ENCODE data around the gene ARHGAP31. TPM values are rescaled to one million over a fixed set of nuclear protein-coding genes. Genes with fewer than 3 reads are reported as not detected.
"Not testable (repeated sequence)": the region's sequence is repeated elsewhere in the genome, so short reads cannot be mapped to it uniquely, and the experiment has no call there.

Gene ARHGAP31
- total and polyA plus RNA-seq, 2 donors from 2014 or later, result 3.2 to 28.7 TPM

GRCh38 chr3:119365418-119365817 lies 71.2 kb downstream of the ARHGAP31 start:
- no peaks in the 10 kb centered on the region for H3K9me3 ChIP-seq (ENCODE audit: control insufficient read depth in 2 of 3, insufficient read depth in 1 of 3, low read length in 3 of 3)
- H3K9ac ChIP-seq (ENCODE audit: low read length in 3 of 3), result no peak overlapping the region
- H3K36me3 ChIP-seq (ENCODE audit: control insufficient read depth in 2 of 3, insufficient read depth in 3 of 3, low read length in 3 of 3), result no peaks in the 10 kb centered on the region
- DNase-seq (no peak), FAIRE-seq (no peak)
- no peaks in the 10 kb centered on the region for H3K27me3 ChIP-seq (ENCODE audit: control insufficient read depth, insufficient read depth, low read length)
- intact Hi-C loops (cut with DNase I), result no loop called here
- H3K4me3 ChIP-seq (ENCODE audit: low read length in 3 of 3), result no peak overlapping the region
- TF ChIP-seq, protein P1, sequence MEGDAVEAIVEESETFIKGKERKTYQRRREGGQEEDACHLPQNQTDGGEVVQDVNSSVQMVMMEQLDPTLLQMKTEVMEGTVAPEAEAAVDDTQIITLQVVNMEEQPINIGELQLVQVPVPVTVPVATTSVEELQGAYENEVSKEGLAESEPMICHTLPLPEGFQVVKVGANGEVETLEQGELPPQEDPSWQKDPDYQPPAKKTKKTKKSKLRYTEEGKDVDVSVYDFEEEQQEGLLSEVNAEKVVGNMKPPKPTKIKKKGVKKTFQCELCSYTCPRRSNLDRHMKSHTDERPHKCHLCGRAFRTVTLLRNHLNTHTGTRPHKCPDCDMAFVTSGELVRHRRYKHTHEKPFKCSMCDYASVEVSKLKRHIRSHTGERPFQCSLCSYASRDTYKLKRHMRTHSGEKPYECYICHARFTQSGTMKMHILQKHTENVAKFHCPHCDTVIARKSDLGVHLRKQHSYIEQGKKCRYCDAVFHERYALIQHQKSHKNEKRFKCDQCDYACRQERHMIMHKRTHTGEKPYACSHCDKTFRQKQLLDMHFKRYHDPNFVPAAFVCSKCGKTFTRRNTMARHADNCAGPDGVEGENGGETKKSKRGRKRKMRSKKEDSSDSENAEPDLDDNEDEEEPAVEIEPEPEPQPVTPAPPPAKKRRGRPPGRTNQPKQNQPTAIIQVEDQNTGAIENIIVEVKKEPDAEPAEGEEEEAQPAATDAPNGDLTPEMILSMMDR (IDR thresholded peaks at IDR 0.05; ENCODE audit: borderline replicate concordance, extremely low read depth, insufficient read depth), result no peak
- no peak overlapping the region for H3K27ac ChIP-seq (ENCODE audit: low read depth in 2 of 2, low read length in 2 of 2)
- peaks cover 0 to 4% (median 0%) of the 10 kb centered on the region in 3 donors for H3K4me1 ChIP-seq (ENCODE audit: control insufficient read depth in 2 of 3, insufficient read depth in 2 of 3, low read depth in 1 of 3, low read length in 3 of 3)

DNA sequence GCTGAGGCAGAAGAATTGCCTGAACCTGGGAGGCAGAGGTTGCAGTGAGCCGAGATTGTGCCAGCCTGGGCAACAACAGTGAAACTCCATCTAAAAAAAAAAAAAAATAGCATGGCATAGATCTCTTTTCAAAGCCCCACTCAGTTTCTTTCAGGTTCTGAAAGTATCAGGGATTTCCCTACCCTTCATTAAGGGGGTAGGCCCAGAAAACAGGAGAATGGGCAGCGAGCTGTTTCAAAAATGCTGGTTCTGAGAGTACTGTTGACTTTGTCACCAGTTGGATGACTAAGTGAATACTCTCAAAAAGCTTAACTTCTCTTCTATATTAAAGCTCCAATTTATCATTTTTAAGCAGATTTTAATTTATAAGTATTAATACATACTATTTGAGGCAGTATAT lies 72.8 kb downstream of the ARHGAP31 start:
- DNase-seq (no peak), FAIRE-seq (no peak)
- no peaks in the 10 kb centered on the region for H3K36me3 ChIP-seq (ENCODE audit: control insufficient read depth in 2 of 3, insufficient read depth in 3 of 3, low read length in 3 of 3)
- H3K27me3 ChIP-seq (ENCODE audit: control insufficient read depth, insufficient read depth, low read length), result no peaks in the 10 kb centered on the region
- H3K27ac ChIP-seq (ENCODE audit: low read depth in 2 of 2, low read length in 2 of 2), result no peak overlapping the region
- H3K9me3 ChIP-seq (ENCODE audit: control insufficient read depth in 2 of 3, insufficient read depth in 1 of 3, low read length in 3 of 3), result no peaks in the 10 kb centered on the region
- intact Hi-C loops (cut with DNase I), result no loop called here
- TF ChIP-seq, protein P1 (IDR thresholded peaks at IDR 0.05; ENCODE audit: borderline replicate concordance, extremely low read depth, insufficient read depth), result no peak
- H3K4me1 ChIP-seq (ENCODE audit: control insufficient read depth in 2 of 3, insufficient read depth in 2 of 3, low read depth in 1 of 3, low read length in 3 of 3), result no peaks in the 10 kb centered on the region
- H3K9ac ChIP-seq (ENCODE audit: low read length in 3 of 3), result no peak overlapping the region
- H3K4me3 ChIP-seq (ENCODE audit: low read length in 3 of 3), result no peak overlapping the region

DNA sequence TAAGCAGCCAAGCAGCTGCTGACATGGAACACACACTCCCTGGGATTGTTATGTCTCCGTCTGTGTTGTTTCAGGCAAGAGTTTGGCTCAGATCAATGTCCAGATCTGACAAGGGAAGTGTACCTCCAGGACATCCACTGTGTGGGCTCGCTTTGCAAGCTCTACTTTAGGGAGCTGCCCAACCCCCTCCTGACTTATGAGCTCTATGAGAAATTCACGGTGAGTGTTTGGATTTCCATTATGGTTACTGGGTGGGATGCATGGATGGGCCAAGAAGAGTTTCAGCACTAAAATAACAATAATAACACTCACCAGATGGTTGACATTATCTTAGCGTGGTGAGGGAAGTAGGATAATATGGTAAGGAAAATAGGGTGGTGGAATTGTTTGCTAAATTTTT lies 74.1 kb downstream of the ARHGAP31 start:
- Histone ChIP-seq H3K9ac (ENCODE audit: low read length in 3 of 3) (no peak overlapping the region), H3K4me1 (ENCODE audit: control insufficient read depth in 2 of 3, insufficient read depth in 2 of 3, low read depth in 1 of 3, low read length in 3 of 3) (no peaks in the 10 kb centered on the region), H3K27ac (ENCODE audit: low read depth in 2 of 2, low read length in 2 of 2) (no peak overlapping the region), H3K27me3 (ENCODE audit: control insufficient read depth, insufficient read depth, low read length) (no peaks in the 10 kb centered on the region), H3K36me3 (ENCODE audit: control insufficient read depth in 2 of 3, insufficient read depth in 3 of 3, low read length in 3 of 3) (no peaks in the 10 kb centered on the region), H3K9me3 (ENCODE audit: control insufficient read depth in 2 of 3, insufficient read depth in 1 of 3, low read length in 3 of 3) (no peaks in the 10 kb centered on the region), H3K4me3 (ENCODE audit: low read length in 3 of 3) (no peak overlapping the region)
- TF ChIP-seq, protein P1 (IDR thresholded peaks at IDR 0.05; ENCODE audit: borderline replicate concordance, extremely low read depth, insufficient read depth), result no peak
- FAIRE-seq (no peak), DNase-seq (no peak)
- intact Hi-C loops (cut with DNase I), result no loop called here

DNA sequence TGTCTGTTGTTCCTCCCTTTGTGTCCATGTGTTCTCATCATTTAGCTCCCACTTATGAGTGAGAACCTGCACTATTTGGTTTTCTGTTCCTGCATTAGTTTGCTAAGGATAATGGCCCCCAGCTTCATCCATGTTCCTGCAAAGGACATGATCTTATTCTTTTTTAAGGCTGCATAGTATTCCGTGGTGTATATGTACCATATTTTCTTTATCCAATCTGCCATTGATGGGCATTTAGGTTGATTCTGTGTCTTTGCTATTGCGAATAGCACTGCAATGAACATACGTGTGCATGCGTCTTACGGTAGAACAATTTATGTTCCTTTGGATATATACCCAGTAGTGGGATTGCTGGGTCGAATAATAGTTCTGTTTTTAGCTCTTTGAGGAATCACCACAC lies 77.6 kb downstream of the ARHGAP31 start:
- FAIRE-seq; H3K4me1 ChIP-seq (ENCODE audit: control insufficient read depth in 2 of 3, insufficient read depth in 2 of 3, low read depth in 1 of 3, low read length in 3 of 3); DNase-seq; H3K36me3 ChIP-seq (ENCODE audit: control insufficient read depth in 2 of 3, insufficient read depth in 3 of 3, low read length in 3 of 3); intact Hi-C loops (cut with DNase I); H3K4me3 ChIP-seq (ENCODE audit: low read length in 3 of 3); H3K9me3 ChIP-seq (ENCODE audit: control insufficient read depth in 2 of 3, insufficient read depth in 1 of 3, low read length in 3 of 3); H3K27me3 ChIP-seq (ENCODE audit: control insufficient read depth, insufficient read depth, low read length); H3K9ac ChIP-seq (ENCODE audit: low read length in 3 of 3); H3K27ac ChIP-seq (ENCODE audit: low read depth in 2 of 2, low read length in 2 of 2): not testable (repeated sequence)

All from kidney (tissue), 14 donors.